HEK293T (cell line): ENCODE data around the gene CNNM3.
"Not testable (repeated sequence)": the region's sequence is repeated elsewhere in the genome, so short reads cannot be mapped to it uniquely, and the experiment has no call there.

Experiments
- CTCF ChIA-PET: fragments of 350-600 bp; formaldehyde crosslinking; extraction: SDS; loops from one replicate; lab custom pipeline; 2021; ENCODE audit warnings: antibody characterized with exemption, inconsistent platforms; lab: Yijun Ruan, JAX
- POLR2A ChIA-PET: fragments of 350-600 bp; formaldehyde crosslinking; extraction: SDS; loops from one replicate; lab custom pipeline; 2020; ENCODE audit warnings: antibody characterized with exemption, inconsistent platforms; lab: Yijun Ruan, JAX
- DNase-seq: peaks from one replicate; pipeline ENCODE4 v3.0.0; 2012; ENCODE audit warnings: mixed read lengths; ENCODE audit errors: extremely low spot score
- ARNT ChIP-seq: fragments of 450-650 bp; IDR thresholded peaks from 2 replicates; pipeline ENCODE4 v1.6.1; 2017; ENCODE audit warnings: mild to moderate bottlenecking
- BHLHE40 ChIP-seq: fragments of 450-650 bp; IDR thresholded peaks from 2 replicates; pipeline ENCODE4 v1.6.1; 2016; ENCODE audit warnings: mild to moderate bottlenecking, moderate library complexity, borderline replicate concordance
- CTBP1 ChIP-seq: fragments of 450-650 bp; IDR thresholded peaks from 2 replicates; pipeline ENCODE4 v1.6.1; 2016; ENCODE audit warnings: borderline replicate concordance
- ELF4 ChIP-seq: fragments of 450-650 bp; IDR thresholded peaks from 2 replicates; pipeline ENCODE4 v1.6.1; 2017; ENCODE audit warnings: antibody characterized with exemption
- FOXA1 ChIP-seq: fragments of 450-650 bp; IDR thresholded peaks from 2 replicates; pipeline ENCODE4 v1.6.1; 2016; ENCODE audit warnings: mild to moderate bottlenecking
- FOXK2 ChIP-seq: fragments of 450-650 bp; IDR thresholded peaks from 2 replicates; pipeline ENCODE4 v1.6.1; 2016; ENCODE audit warnings: mild to moderate bottlenecking
- FOXM1 ChIP-seq: fragments of 450-650 bp; IDR thresholded peaks from 2 replicates; pipeline ENCODE4 v1.6.1; 2017; ENCODE audit warnings: mild to moderate bottlenecking, borderline replicate concordance
- HDGF ChIP-seq: fragments of 450-650 bp; IDR thresholded peaks from 2 replicates; pipeline ENCODE4 v1.6.1; 2017; ENCODE audit warnings: antibody characterized with exemption, borderline replicate concordance
- L3MBTL2 ChIP-seq: fragments of 450-650 bp; conservative IDR thresholded peaks from 2 replicates; pipeline ENCODE4 v1.6.1; 2016; ENCODE audit warnings: mild to moderate bottlenecking
- LEF1 ChIP-seq: fragments of 450-650 bp; IDR thresholded peaks from 2 replicates; pipeline ENCODE4 v1.6.1; 2017; ENCODE audit warnings: mild to moderate bottlenecking, borderline replicate concordance
- NFRKB ChIP-seq: fragments of 450-650 bp; IDR thresholded peaks from 2 replicates; pipeline ENCODE4 v1.6.1; 2016; ENCODE audit warnings: mild to moderate bottlenecking, moderate library complexity
- SP1 ChIP-seq: fragments of 450-650 bp; IDR thresholded peaks from 2 replicates; pipeline ENCODE4 v1.6.1; 2017
- SUZ12 ChIP-seq: fragments of 450-650 bp; IDR thresholded peaks from 2 replicates; pipeline ENCODE4 v1.6.1; 2016; ENCODE audit warnings: mild to moderate bottlenecking
- TARDBP ChIP-seq: fragments of 450-650 bp; IDR thresholded peaks from 2 replicates; pipeline ENCODE4 v1.6.1; 2016
- ZNF384 ChIP-seq: fragments of 450-650 bp; IDR thresholded peaks from 2 replicates; pipeline ENCODE4 v1.6.1; 2016
- TF ChIP-seq, protein P1 (sequence below): fragments of 450-650 bp; IDR thresholded peaks from 2 replicates; pipeline ENCODE4 v1.6.1; 2016

Gene CNNM3

GRCh38 chr2:96788442-96789244 lies 27.4 kb upstream of the CNNM3 start:
- POLR2A ChIA-PET: interaction anchor here (0.7 to 1.4 kb wide), 2 partner anchors 27 to 150 kb away, joined by 3 to 9 read pairs; partner anchors contain the start of genes CNNM3 and KANSL3
- peak; percentile 36; the same call in 1 of the 2 replicates for TF ChIP-seq CTBP1
- TF ChIP-seq HDGF: no peak
- TF ChIP-seq, protein P1, sequence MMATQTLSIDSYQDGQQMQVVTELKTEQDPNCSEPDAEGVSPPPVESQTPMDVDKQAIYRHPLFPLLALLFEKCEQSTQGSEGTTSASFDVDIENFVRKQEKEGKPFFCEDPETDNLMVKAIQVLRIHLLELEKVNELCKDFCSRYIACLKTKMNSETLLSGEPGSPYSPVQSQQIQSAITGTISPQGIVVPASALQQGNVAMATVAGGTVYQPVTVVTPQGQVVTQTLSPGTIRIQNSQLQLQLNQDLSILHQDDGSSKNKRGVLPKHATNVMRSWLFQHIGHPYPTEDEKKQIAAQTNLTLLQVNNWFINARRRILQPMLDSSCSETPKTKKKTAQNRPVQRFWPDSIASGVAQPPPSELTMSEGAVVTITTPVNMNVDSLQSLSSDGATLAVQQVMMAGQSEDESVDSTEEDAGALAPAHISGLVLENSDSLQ: peak; percentile 94
- DNase-seq: no peak
- CTCF ChIA-PET: interaction anchor here (1.1 to 1.5 kb wide), 2 partner anchors 25 to 28 kb away, joined by 3 to 4 read pairs; partner anchors contain the start of gene CNNM4

GRCh38 chr2:96789245-96789617 lies 26.8 kb upstream of the CNNM3 start:
- CTCF ChIA-PET: interaction anchor here (1.5 kb wide), 1 partner anchor 29 kb away, joined by 4 read pairs; the partner anchor contains the start of gene CNNM4
- POLR2A ChIA-PET: no interaction called here
- no peak for DNase-seq
- TF ChIP-seq, protein P1: no peak
- TF ChIP-seq FOXK2 (no peak), HDGF (no peak), L3MBTL2 (no peak), BHLHE40 (no peak), ARNT (no peak), FOXA1 (no peak), LEF1 (no peak), FOXM1 (no peak), ELF4 (no peak), SP1 (no peak), NFRKB (no peak), TARDBP (no peak), CTBP1 (no peak), ZNF384 (no peak), SUZ12 (no peak)

DNA sequence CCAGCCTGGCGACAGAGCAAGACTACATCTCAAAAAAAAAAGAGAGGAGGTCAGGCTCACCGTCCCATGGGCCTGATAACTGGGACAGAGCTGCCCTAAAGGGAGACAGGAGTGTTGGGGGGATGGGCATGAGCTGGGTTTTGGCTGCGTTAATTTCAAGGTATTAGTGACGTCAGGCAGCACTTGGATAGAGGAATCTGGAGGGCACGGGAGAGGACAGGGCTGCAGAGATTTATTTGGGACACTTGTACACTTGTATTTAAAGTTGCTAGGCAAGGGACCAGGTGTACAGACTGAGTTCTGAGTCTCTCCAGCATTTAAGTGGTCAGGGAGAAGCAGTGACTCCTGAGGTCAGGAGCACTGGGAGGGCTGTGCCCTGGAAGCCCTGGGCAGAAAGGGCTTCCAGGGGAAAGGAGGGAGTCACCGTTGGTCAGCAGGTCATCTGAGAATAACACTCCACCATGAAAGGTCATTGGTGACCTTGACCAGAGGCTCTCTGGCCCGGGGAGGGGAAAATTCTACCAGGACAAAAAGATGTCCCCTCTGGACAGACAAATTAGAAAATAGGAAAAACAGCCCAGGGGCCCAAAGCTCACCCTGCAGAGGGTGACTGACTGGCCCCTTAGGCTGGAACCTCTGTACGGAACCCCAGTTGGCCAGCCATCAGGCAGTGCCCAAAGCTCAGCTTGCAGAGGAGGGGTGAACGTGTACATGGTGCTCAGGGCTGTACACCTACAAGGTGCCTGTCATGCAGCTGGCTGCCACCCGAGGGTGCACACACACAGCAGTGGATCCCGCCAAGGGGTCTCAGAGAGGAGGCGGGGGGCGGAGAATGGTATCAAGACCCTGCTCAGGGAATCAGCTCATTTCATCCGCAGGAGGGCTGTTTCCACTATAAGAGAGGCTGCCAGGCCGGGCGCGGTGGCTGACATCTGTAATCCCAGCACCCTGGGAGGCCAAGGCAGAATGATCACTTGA lies 23.0 kb upstream of the CNNM3 start:
- TF ChIP-seq FOXK2: no peak
- CTCF ChIA-PET: interaction anchor here (1.2 to 1.9 kb wide), 2 partner anchors 8 to 29 kb away, joined by 4 to 5 read pairs; no protein-coding TSS in a partner anchor
- POLR2A ChIA-PET: interaction anchor here (1.3 kb wide), 1 partner anchor 23 kb away, joined by 4 read pairs; the partner anchor contains the start of gene CNNM3
- no peak for DNase-seq

- TF ChIP-seq FOXM1 (no peak), NFRKB (no peak), SUZ12 (no peak), FOXK2 (no peak), SP1 (no peak), HDGF (no peak), ZNF384 (no peak), L3MBTL2 (no peak), BHLHE40 (no peak), LEF1 (no peak), TARDBP (no peak), FOXA1 (no peak)
- TF ChIP-seq, protein P1: no peak
- ChIA-PET CTCF (no interaction called here), POLR2A (no interaction called here)
- no peak for DNase-seq
These were observed 21.0 kb upstream of the CNNM3 start for GRCh38 chr2:96795076-96795475.

GRCh38 chr2:96796497-96796896 lies 19.6 kb upstream of the CNNM3 start:
- CTCF ChIA-PET: interaction anchor here (1.2 kb wide), 1 partner anchor 37 kb away, joined by 4 read pairs; no protein-coding TSS in a partner anchor

DNA sequence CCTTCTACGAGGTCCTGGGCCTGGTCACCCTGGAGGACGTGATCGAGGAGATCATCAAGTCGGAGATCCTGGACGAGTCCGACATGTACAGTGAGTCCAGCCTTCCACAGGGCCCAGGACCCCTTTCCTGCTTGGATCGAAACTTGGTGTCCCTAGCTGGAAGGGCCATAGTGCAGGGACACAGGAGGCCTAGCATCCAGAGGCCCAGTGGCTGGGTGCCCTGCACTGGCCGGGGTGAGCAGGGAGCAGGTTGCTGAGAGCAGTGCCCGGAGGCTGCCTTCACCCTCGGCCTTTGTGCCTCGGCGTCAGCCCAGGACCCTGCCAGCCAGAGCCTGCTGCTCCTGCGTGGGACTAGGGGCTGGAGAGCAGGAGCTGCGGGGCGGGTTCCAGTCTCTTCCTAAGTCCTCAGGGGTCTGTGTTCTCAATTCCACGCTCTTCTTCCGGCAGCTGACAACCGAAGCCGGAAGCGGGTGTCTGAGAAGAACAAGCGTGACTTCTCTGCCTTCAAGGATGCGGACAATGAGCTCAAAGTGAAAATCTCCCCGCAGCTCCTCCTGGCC lies 18.9 kb upstream of the CNNM3 start:
- ChIA-PET POLR2A (no interaction called here), CTCF (interaction anchor here (1.2 kb wide), 1 partner anchor 38 kb away, joined by 4 read pairs; no protein-coding TSS in a partner anchor)
- TF ChIP-seq FOXM1: no peak
- TF ChIP-seq ARNT: no peak
- TF ChIP-seq L3MBTL2: no peak
- no peak for TF ChIP-seq FOXA1
- TF ChIP-seq, protein P1: no peak
- no peak for TF ChIP-seq ZNF384
- TF ChIP-seq SP1: no peak
- TF ChIP-seq SUZ12: no peak
- TF ChIP-seq BHLHE40: no peak
- TF ChIP-seq CTBP1: no peak
- TF ChIP-seq ELF4: no peak
- no peak for TF ChIP-seq NFRKB
- no peak for TF ChIP-seq TARDBP
- TF ChIP-seq LEF1: no peak
- no peak for TF ChIP-seq FOXK2
- TF ChIP-seq HDGF: no peak
- no peak for DNase-seq

More at GRCh38 chr2:96796497-96796896, 19.6 kb upstream of the CNNM3 start:
- DNase-seq, POLR2A ChIA-PET: not testable (repeated sequence)
